Stimulated activated CD8-positive, alpha-beta memory T cell treated with anti-CD3 and anti-CD28 coated beads, Interleukin-2, amount 100 ng/mL, for 1 hour (primary cell): ENCODE measurements around the gene TMEM9.

Experiments
- DNase-seq, 2 donors: peaks; one replicate each; pipeline ENCODE4 v3.0.0-alpha.2; 2020; ENCODE audit warnings: low read depth in 2 of 2

The TMEM9 gene

GRCh38 chr1:201145816-201146215 lies 8.5 kb downstream of the TMEM9 start:
- DNase-seq = no peak

- DNase-seq = no peak
Measured at GRCh38 chr1:201145132-201145531, 9.1 kb downstream of the TMEM9 start.

GRCh38 chr1:201144701-201145100 lies 9.6 kb downstream of the TMEM9 start:
- DNase-seq = no peak

GRCh38 chr1:201143726-201144635 lies 10.3 kb downstream of the TMEM9 start:
- DNase-seq = no peak

GRCh38 chr1:201142849-201143725 lies 11.2 kb downstream of the TMEM9 start:
- no peak for DNase-seq

- no peak for DNase-seq
Measured at GRCh38 chr1:201142011-201142848, 12.0 kb downstream of the TMEM9 start.

GRCh38 chr1:201141418-201141817 lies 12.9 kb downstream of the TMEM9 start:
- DNase-seq = no peak

- no peak for DNase-seq
Measured at GRCh38 chr1:201140941-201141260, 13.4 kb downstream of the TMEM9 start.

- no peak for DNase-seq
Measured at GRCh38 chr1:201140235-201140940, 13.9 kb downstream of the TMEM9 start.

GRCh38 chr1:201139756-201140155 lies 14.5 kb downstream of the TMEM9 start:
- no peak for DNase-seq

- no peak for DNase-seq
Measured at GRCh38 chr1:201139306-201139705, 15.0 kb downstream of the TMEM9 start.

GRCh38 chr1:201138311-201138840 lies 15.9 kb downstream of the TMEM9 start:
- no peak for DNase-seq

GRCh38 chr1:201137579-201138310 lies 16.5 kb downstream of the TMEM9 start:
- DNase-seq = no peak

- no peak for DNase-seq
Measured at GRCh38 chr1:201137024-201137392, 17.3 kb downstream of the TMEM9 start.

GRCh38 chr1:201136355-201137023 lies 17.8 kb downstream of the TMEM9 start:
- DNase-seq = no peak

GRCh38 chr1:201134405-201134804 lies 19.9 kb downstream of the TMEM9 start:
- DNase-seq = no peak

GRCh38 chr1:201131398-201131797 lies 22.9 kb downstream of the TMEM9 start:
- DNase-seq = no peak

- DNase-seq = no peak
Measured at GRCh38 chr1:201128962-201129361, 25.3 kb downstream of the TMEM9 start.

GRCh38 chr1:201128476-201128875 lies 25.8 kb downstream of the TMEM9 start:
- DNase-seq = no peak
